Measurements from ENCODE around the gene NRXN3. TPM values are rescaled to one million over a fixed set of nuclear protein-coding genes. Genes with fewer than 3 reads are reported as not detected.

The NRXN3 gene
- total RNA-seq, 1 experiment from 2014 or later, result not detected

DNA sequence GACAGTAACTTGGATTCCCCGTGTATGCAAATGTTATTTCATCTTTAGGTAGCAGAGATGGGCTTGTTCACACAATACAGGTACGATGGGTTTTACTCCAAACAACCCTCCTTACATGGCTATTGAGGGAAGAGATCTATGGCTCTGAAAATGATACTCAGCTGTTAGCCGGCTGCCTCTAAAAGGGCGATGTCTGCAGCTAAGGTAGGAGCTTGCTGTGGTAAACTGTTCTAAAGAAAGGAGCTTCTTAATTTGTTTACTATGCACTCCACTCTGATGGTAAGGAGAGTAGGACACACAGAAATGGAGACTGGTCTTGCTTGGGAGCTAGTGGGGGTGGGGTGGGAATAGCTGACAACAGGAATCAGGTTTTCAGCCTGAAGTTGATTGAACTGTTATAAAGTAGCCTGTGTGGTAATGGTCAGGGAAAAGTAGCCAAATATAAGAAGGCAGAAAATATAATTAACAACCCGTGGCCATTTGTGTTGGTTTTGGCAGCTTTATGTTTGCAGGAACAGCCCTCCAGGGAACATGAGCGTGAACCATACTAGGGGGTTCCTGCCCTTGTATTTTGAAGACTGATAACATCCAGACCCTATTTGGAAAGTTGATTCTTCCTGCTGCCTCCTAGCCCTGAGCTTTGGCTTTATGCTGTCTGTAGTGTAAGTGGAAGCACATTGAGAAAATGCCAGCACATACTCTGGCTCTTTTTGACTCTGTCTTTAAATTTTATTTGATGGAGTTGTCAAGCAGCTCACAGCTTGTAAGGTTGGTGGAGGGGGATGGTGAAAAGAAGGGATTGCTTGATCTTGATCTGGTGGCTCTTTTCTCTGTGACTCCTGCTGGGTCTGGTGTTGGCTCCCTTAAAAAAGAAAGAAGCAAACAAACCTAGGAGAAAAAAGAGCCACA, 1111.3 kb downstream of the NRXN3 start:
- no TSS peak for BruUV-seq (replicated peaks)
- no peaks in the 10 kb centered on the region for H3K9me2 ChIP-seq (ENCODE audit: insufficient read depth)
- TF ChIP-seq MAX (IDR thresholded peaks at IDR 0.05) (no peak), RAD21 (IDR thresholded peaks at IDR 0.05; ENCODE audit: low read depth) (no peak)
- no peaks in the 10 kb centered on the region for H3K36me3 ChIP-seq (ENCODE audit: control insufficient read depth in 1 of 2, insufficient read depth in 2 of 2, low read length in 2 of 2)
- DNase-seq (ENCODE audit: low read depth, low spot score) (no peak), ATAC-seq (no peak)
- no peaks in the 10 kb centered on the region for H3K4me1 ChIP-seq (ENCODE audit: control insufficient read depth in 1 of 2, insufficient read depth in 2 of 2, low read length in 2 of 2)
- no peaks in the 10 kb centered on the region for H4K20me1 ChIP-seq (ENCODE audit: insufficient read depth)
- intact Hi-C loops (cut with micrococcal nuclease), result no loop called here
- CTCF ChIA-PET, result no interaction called here
- H3K9ac ChIP-seq (ENCODE audit: low read length), result no peak overlapping the region
- POLR2A ChIA-PET, result no interaction called here
- H3K79me2 ChIP-seq (ENCODE audit: insufficient read depth, low read length), result no peaks in the 10 kb centered on the region
- no peak overlapping the region for H3K4me3 ChIP-seq (replicated peaks in 1 of 2; ENCODE audit: low read depth in 1 of 2, low read length in 2 of 2)
- H3K9me3 ChIP-seq (ENCODE audit: control insufficient read depth in 1 of 2, insufficient read depth in 1 of 2, low read depth in 1 of 2, low read length in 2 of 2), result peaks cover 9% of the 10 kb centered on the region in 2 experiments; a peak in 2 of 4 replicates
- no peak overlapping the region for H3K4me2 ChIP-seq (ENCODE audit: low read length)
- no peak overlapping the region for H2AFZ ChIP-seq (ENCODE audit: low read depth, low read length, poor library complexity, severe bottlenecking)
- H3K27me3 ChIP-seq (ENCODE audit: insufficient read depth, low read length), result no peaks in the 10 kb centered on the region
- RAD21 ChIA-PET (ENCODE audit: low non-redundant PET in 1 of 2, low total read pairs in 2 of 2, uncharacterized antibody in 2 of 2, unreplicated experiment in 2 of 2), result no interaction called here
- H3K27ac ChIP-seq (ENCODE audit: low read depth, low read length), result no peak overlapping the region

DNA sequence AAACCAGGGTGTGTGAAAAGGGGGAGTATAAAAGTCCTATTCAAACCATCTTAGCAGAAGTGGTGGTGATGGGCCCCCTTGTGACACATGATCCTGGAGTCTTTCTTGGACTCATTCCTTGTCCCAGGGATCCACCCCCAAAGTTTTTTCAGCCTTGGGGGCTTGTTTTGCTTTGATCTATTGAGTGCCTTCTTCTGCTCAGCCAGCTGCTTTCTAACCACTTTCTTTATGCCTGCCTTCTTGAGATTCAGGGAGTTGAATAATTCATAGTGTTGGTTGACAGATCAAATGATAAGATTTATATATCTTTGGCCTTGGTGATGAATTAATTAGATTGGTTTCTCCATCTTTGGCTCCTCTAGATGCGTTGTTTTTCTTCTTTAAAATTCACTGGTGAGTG, 1114.4 kb downstream of the NRXN3 start:
- Histone ChIP-seq H3K9me3 (ENCODE audit: control insufficient read depth in 1 of 2, insufficient read depth in 1 of 2, low read depth in 1 of 2, low read length in 2 of 2) (peaks cover 6 to 9% of the 10 kb centered on the region in 2 experiments; a peak in 2 of 4 replicates), H3K4me2 (ENCODE audit: low read length) (no peak overlapping the region), H4K20me1 (ENCODE audit: insufficient read depth) (no peaks in the 10 kb centered on the region), H3K9me2 (ENCODE audit: insufficient read depth) (no peaks in the 10 kb centered on the region), H2AFZ (ENCODE audit: low read depth, low read length, poor library complexity, severe bottlenecking) (no peak overlapping the region), H3K4me1 (ENCODE audit: control insufficient read depth in 1 of 2, insufficient read depth in 2 of 2, low read length in 2 of 2) (no peaks in the 10 kb centered on the region), H3K36me3 (ENCODE audit: control insufficient read depth in 1 of 2, insufficient read depth in 2 of 2, low read length in 2 of 2) (no peaks in the 10 kb centered on the region), H3K27ac (ENCODE audit: low read depth, low read length) (no peak overlapping the region), H3K79me2 (ENCODE audit: insufficient read depth, low read length) (no peaks in the 10 kb centered on the region), H3K9ac (ENCODE audit: low read length) (no peak overlapping the region), H3K27me3 (ENCODE audit: insufficient read depth, low read length) (no peaks in the 10 kb centered on the region), H3K4me3 (replicated peaks in 1 of 2; ENCODE audit: low read depth in 1 of 2, low read length in 2 of 2) (no peak overlapping the region)
- TF ChIP-seq SRF (IDR thresholded peaks at IDR 0.05; ENCODE audit: low read depth), result no peak
- TF ChIP-seq YY1 (IDR thresholded peaks at IDR 0.05; ENCODE audit: extremely low read depth, insufficient replicate concordance, low read depth, low read length), result no peak
- TF ChIP-seq ZFX (IDR thresholded peaks at IDR 0.05), result no peak
- TF ChIP-seq ZNF274 (IDR thresholded peaks at IDR 0.05; ENCODE audit: low read depth, low read length), result no peak
- no peak for TF ChIP-seq EZH2 (IDR thresholded peaks at IDR 0.05)
- no peak for TF ChIP-seq SP1 (IDR thresholded peaks at IDR 0.05; ENCODE audit: low read depth)
- TF ChIP-seq POLR2A (IDR thresholded peaks at IDR 0.05; ENCODE audit: borderline replicate concordance, extremely low read depth, insufficient read depth, insufficient read length), result no peak
- TF ChIP-seq SIN3A (IDR thresholded peaks at IDR 0.05; ENCODE audit: low read depth), result no peak
- TF ChIP-seq CBX3 (IDR thresholded peaks at IDR 0.05; ENCODE audit: low read depth), result no peak
- TF ChIP-seq, protein P1, sequence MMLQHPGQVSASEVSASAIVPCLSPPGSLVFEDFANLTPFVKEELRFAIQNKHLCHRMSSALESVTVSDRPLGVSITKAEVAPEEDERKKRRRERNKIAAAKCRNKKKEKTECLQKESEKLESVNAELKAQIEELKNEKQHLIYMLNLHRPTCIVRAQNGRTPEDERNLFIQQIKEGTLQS (IDR thresholded peaks at IDR 0.05), result no peak
- TF ChIP-seq ZBTB33 (IDR thresholded peaks at IDR 0.05; ENCODE audit: extremely low read depth, insufficient replicate concordance, low read length), result no peak
- TF ChIP-seq RAD21 (IDR thresholded peaks at IDR 0.05; ENCODE audit: low read depth), result no peak
- TF ChIP-seq CTCF (IDR thresholded peaks at IDR 0.05 in 2 of 3, conservative IDR thresholded peaks at IDR 0.05 in 1 of 3; ENCODE audit: borderline replicate concordance in 1 of 3, insufficient read depth in 1 of 3, low read depth in 2 of 3, low read length in 2 of 3), result no peak
- CTCF ChIA-PET, result no interaction called here
- ATAC-seq, result no peak
- no TSS peak for BruUV-seq (replicated peaks)
- POLR2A ChIA-PET, result no interaction called here
- DNase-seq (ENCODE audit: low read depth, low spot score), result no peak
- RAD21 ChIA-PET (ENCODE audit: low non-redundant PET in 1 of 2, low total read pairs in 2 of 2, uncharacterized antibody in 2 of 2, unreplicated experiment in 2 of 2), result no interaction called here
- intact Hi-C loops (cut with micrococcal nuclease), result no loop called here

Measured in HCT116 (cell line).